OCI-LY1 (cell line): ENCODE data around the gene CHAD.

Experiments used
- CTCF ChIP-seq: fragments of 200-600 bp; sonication (generic), shearing (Covaris generic); IDR thresholded peaks from 2 replicates; pipeline ENCODE4 v1.5.1; 2017; ENCODE audit warnings: mild to moderate bottlenecking, antibody characterized with exemption, low read length, moderate library complexity, mixed read lengths
- EZH2 ChIP-seq: fragments of 200-600 bp; sonication (generic), shearing (Covaris generic); IDR thresholded peaks from 2 replicates; pipeline ENCODE4 v1.8.0; 2017; ENCODE audit warnings: borderline replicate concordance, mixed run types, mild to moderate bottlenecking, antibody characterized with exemption, low read length, moderate library complexity, mixed read lengths

GRCh38 chr17:50511058-50511457 is 42.4 kb upstream of the CHAD start:
- TF ChIP-seq EZH2 (no peak), CTCF (no peak)
